NB4 (cell line): ENCODE results near the gene NUSAP1.

Experiments
- TF ChIP-seq, protein P1 (sequence below): IDR thresholded peaks from one replicate; pipeline ENCODE4 v1.5.1; 2012; ENCODE audit warnings: low read depth, low read length
- TF ChIP-seq, protein P2 (sequence below): IDR thresholded peaks from 2 replicates; pipeline ENCODE4 v1.6.1; 2011; ENCODE audit warnings: low read depth, low read length

- TF ChIP-seq, protein P1, sequence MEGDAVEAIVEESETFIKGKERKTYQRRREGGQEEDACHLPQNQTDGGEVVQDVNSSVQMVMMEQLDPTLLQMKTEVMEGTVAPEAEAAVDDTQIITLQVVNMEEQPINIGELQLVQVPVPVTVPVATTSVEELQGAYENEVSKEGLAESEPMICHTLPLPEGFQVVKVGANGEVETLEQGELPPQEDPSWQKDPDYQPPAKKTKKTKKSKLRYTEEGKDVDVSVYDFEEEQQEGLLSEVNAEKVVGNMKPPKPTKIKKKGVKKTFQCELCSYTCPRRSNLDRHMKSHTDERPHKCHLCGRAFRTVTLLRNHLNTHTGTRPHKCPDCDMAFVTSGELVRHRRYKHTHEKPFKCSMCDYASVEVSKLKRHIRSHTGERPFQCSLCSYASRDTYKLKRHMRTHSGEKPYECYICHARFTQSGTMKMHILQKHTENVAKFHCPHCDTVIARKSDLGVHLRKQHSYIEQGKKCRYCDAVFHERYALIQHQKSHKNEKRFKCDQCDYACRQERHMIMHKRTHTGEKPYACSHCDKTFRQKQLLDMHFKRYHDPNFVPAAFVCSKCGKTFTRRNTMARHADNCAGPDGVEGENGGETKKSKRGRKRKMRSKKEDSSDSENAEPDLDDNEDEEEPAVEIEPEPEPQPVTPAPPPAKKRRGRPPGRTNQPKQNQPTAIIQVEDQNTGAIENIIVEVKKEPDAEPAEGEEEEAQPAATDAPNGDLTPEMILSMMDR: no peak
- TF ChIP-seq, protein P2, sequence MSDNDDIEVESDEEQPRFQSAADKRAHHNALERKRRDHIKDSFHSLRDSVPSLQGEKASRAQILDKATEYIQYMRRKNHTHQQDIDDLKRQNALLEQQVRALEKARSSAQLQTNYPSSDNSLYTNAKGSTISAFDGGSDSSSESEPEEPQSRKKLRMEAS: no peak
Observed at GRCh38 chr15:41367418-41367817, 34.7 kb downstream of the NUSAP1 start.
